ENCODE results near the gene SPATS2L. TPM values are rescaled to one million over a fixed set of nuclear protein-coding genes. Genes with fewer than 3 reads are reported as not detected.

Gene SPATS2L
- total RNA-seq, 1 donor from 2014 or later, result 29.1 TPM

DNA sequence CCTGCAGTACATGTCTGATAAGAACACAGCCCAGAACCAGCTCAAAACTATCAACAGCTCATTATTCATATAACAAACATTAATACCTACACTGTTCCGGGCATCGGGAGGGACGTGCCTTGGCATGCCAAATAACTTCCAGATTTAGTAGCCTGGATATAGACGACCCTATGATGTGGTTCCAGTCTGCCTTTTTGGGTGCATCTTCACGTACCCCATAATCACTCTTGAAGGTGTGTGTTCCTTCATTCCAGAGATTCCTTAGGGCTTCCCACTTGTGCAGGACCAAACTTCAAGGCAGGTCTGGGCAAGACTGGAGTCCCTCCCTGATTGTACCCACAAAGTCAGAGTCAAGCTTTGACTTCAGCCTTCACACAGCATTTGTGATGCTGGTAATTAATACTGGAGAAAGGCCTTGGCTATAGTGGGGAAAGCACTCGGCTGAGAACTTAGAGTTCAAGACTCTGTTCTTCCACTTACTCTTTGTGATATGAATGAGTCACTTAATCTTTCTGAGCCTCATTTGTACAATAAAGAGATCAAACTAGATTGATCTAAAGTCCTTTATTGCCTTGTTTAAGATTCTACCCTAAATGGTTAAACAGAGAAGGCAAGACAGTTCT, 27.7 kb upstream of the SPATS2L start:
- Mint-ChIP-seq H3K4me1 (peaks cover 18% of the 10 kb centered on the region), H3K27ac (no peak overlapping the region)
- no peak overlapping the region for H3K4me2 ChIP-seq

DNA sequence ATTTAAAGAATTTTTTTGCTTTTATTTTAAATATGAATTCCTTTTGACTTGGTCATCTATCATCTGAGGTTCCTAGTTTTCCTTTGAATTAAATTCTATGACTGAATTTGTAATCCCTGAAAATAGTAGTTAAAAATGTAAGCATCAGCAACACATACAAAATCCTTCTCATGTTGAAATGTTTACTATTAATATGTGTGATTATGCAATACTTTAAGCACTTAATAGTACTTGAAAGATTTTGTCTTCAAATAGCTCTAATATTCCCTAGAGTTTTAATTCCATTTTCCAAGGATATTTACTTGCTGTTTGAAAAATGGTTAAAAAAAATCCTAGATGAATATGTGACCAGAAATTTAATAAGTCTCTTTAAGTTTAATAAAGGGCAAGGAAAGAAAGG, 26.6 kb upstream of the SPATS2L start:
- no peak for DNase-seq (ENCODE audit: low spot score)
- no peaks in the 10 kb centered on the region for H3K9me3 ChIP-seq (ENCODE audit: low read depth)
- H3K4me3 ChIP-seq, result no peak overlapping the region
- Mint-ChIP-seq H3K27ac (no peak overlapping the region), H3K4me1 (peaks cover 9% of the 10 kb centered on the region), H3K4me3 (no peak overlapping the region), H3K9me3 (no peaks in the 10 kb centered on the region), H3K27me3 (ENCODE audit: insufficient read depth, low read depth) (peaks cover 4% of the 10 kb centered on the region), H3K36me3 (no peaks in the 10 kb centered on the region)
- no peaks in the 10 kb centered on the region for H3K79me2 ChIP-seq (ENCODE audit: low read depth)
- H3K27ac ChIP-seq, result no peak overlapping the region
- no peaks in the 10 kb centered on the region for H3K36me3 ChIP-seq
- TF ChIP-seq, protein P1, sequence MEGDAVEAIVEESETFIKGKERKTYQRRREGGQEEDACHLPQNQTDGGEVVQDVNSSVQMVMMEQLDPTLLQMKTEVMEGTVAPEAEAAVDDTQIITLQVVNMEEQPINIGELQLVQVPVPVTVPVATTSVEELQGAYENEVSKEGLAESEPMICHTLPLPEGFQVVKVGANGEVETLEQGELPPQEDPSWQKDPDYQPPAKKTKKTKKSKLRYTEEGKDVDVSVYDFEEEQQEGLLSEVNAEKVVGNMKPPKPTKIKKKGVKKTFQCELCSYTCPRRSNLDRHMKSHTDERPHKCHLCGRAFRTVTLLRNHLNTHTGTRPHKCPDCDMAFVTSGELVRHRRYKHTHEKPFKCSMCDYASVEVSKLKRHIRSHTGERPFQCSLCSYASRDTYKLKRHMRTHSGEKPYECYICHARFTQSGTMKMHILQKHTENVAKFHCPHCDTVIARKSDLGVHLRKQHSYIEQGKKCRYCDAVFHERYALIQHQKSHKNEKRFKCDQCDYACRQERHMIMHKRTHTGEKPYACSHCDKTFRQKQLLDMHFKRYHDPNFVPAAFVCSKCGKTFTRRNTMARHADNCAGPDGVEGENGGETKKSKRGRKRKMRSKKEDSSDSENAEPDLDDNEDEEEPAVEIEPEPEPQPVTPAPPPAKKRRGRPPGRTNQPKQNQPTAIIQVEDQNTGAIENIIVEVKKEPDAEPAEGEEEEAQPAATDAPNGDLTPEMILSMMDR (IDR thresholded peaks at IDR 0.05), result no peak
- TF ChIP-seq EZH2phosphoT487 (IDR thresholded peaks at IDR 0.05) (no peak), EZH2 (IDR thresholded peaks at IDR 0.05) (no peak)
- no peak overlapping the region for H2AFZ ChIP-seq (replicated peaks)
- no peaks in the 10 kb centered on the region for H3F3A ChIP-seq (ENCODE audit: low read depth)
- H3K9ac ChIP-seq, result no peak overlapping the region
- no peaks in the 10 kb centered on the region for H3K4me1 ChIP-seq
- no peaks in the 10 kb centered on the region for H3K27me3 ChIP-seq
- no peak overlapping the region for H3K4me2 ChIP-seq
- H4K20me1 ChIP-seq (ENCODE audit: low read depth), result no peaks in the 10 kb centered on the region

More for the DNA sequence above, 27.7 kb upstream of the SPATS2L start:
- no peak overlapping the region for H2AFZ ChIP-seq (replicated peaks)
- TF ChIP-seq, protein P1 (IDR thresholded peaks at IDR 0.05), result no peak
- TF ChIP-seq EZH2 (IDR thresholded peaks at IDR 0.05), result no peak
- TF ChIP-seq EZH2phosphoT487 (IDR thresholded peaks at IDR 0.05), result no peak
- no peaks in the 10 kb centered on the region for H4K20me1 ChIP-seq (ENCODE audit: low read depth)
- H3K27me3 Mint-ChIP-seq (ENCODE audit: insufficient read depth, low read depth), result peaks cover 4% of the 10 kb centered on the region
- H3K36me3 ChIP-seq, result no peaks in the 10 kb centered on the region
- peaks cover 6% of the 10 kb centered on the region for H3K4me1 ChIP-seq
- no peak overlapping the region for H3K4me3 Mint-ChIP-seq
- H3K4me3 ChIP-seq, result no peak overlapping the region
- H3F3A ChIP-seq (ENCODE audit: low read depth), result no peaks in the 10 kb centered on the region
- no peak for DNase-seq (ENCODE audit: low spot score)
- H3K79me2 ChIP-seq (ENCODE audit: low read depth), result no peaks in the 10 kb centered on the region
- H3K27ac ChIP-seq, result no peak overlapping the region
- no peaks in the 10 kb centered on the region for H3K9me3 Mint-ChIP-seq
- no peaks in the 10 kb centered on the region for H3K36me3 Mint-ChIP-seq
- H3K27me3 ChIP-seq, result no peaks in the 10 kb centered on the region
- H3K9me3 ChIP-seq (ENCODE audit: low read depth), result no peaks in the 10 kb centered on the region
- H3K9ac ChIP-seq, result no peak overlapping the region

DNA sequence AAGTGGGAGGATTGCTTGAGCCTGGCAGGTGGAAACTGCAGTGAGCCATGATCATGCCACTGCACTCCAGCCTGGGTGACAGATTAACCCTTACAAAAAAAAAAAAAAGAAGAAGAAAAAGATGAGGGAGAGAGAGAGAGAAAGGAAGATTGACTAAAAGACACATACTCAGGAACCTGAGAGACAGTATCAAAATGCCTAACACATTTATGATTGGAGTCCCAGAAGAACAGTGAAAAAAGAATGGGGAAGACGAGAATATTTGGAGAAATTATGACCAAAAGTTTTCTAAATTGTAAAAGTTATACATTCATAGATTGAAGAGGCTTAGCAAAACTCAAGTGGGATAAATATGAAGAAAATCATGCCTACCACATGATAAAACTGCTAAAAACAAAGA, 19.9 kb upstream of the SPATS2L start:
- H3K9ac ChIP-seq, result no peak overlapping the region
- no peak overlapping the region for H3K4me3 Mint-ChIP-seq
- no peak for TF ChIP-seq EZH2 (IDR thresholded peaks at IDR 0.05)
- no peak for TF ChIP-seq EZH2phosphoT487 (IDR thresholded peaks at IDR 0.05)
- TF ChIP-seq, protein P1 (IDR thresholded peaks at IDR 0.05), result no peak

More for the DNA sequence above, 19.9 kb upstream of the SPATS2L start:
- no peaks in the 10 kb centered on the region for H3K36me3 ChIP-seq
- no peak overlapping the region for H3K27ac ChIP-seq
- Mint-ChIP-seq H3K9me3 (peaks cover 5% of the 10 kb centered on the region), H3K27ac (no peak overlapping the region), H3K4me1 (no peaks in the 10 kb centered on the region), H3K27me3 (ENCODE audit: insufficient read depth, low read depth) (peaks cover 3% of the 10 kb centered on the region), H3K36me3 (no peaks in the 10 kb centered on the region)
- H2AFZ ChIP-seq (replicated peaks), result no peak overlapping the region
- H3K27me3 ChIP-seq, result no peaks in the 10 kb centered on the region
- H3K9me3 ChIP-seq (ENCODE audit: low read depth), result no peaks in the 10 kb centered on the region
- H3K4me3 ChIP-seq, result no peak overlapping the region
- H3K79me2 ChIP-seq (ENCODE audit: low read depth), result no peaks in the 10 kb centered on the region
- no peaks in the 10 kb centered on the region for H3K4me1 ChIP-seq
- H4K20me1 ChIP-seq (ENCODE audit: low read depth), result no peaks in the 10 kb centered on the region
- no peak for DNase-seq (ENCODE audit: low spot score)
- no peak overlapping the region for H3K4me2 ChIP-seq
- H3F3A ChIP-seq (ENCODE audit: low read depth), result no peaks in the 10 kb centered on the region
